Activated naive CD4-positive, alpha-beta T cell treated with anti-CD3 and anti-CD28 coated beads, Interleukin-2, amount 50 U/mL, for 24 hours (primary cell): ENCODE data around the gene NLGN1.

Experiments
- H3K27ac Mint-ChIP-seq: one replicate; pipeline ENCODE4 v1.8.0; 2021; ENCODE audit warnings: mild to moderate bottlenecking, mixed read lengths
- H3K27me3 Mint-ChIP-seq: one replicate; pipeline ENCODE4 v1.8.0; 2021; ENCODE audit warnings: mixed read lengths
- H3K36me3 Mint-ChIP-seq: one replicate; pipeline ENCODE4 v1.8.0; 2021; ENCODE audit warnings: mixed read lengths
- H3K4me1 Mint-ChIP-seq: one replicate; pipeline ENCODE4 v1.8.0; 2021; ENCODE audit warnings: mixed read lengths
- H3K4me3 Mint-ChIP-seq: one replicate; pipeline ENCODE4 v1.8.0; 2021; ENCODE audit warnings: mild to moderate bottlenecking, mixed read lengths
- H3K9me3 Mint-ChIP-seq: one replicate; pipeline ENCODE4 v1.8.0; 2021; ENCODE audit warnings: mixed read lengths

The NLGN1 gene

DNA sequence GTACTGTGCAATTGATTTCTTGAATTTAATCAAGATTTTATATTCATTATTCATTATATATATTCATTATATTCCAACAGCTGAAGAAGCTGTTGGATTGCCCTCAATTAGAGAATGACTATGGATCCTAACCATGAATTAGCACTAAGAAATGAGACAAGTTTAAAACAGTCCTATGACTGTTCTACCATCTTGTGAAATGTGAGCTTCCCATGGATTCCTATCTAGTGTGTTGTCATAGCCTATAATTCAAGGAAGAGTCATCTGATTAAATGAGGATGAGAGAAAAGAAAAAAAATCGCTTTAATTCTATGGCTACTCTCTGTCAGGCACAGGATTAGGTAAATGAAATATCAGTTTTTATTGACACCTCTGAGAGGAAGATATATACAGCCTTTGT is 765.0 kb downstream of the NLGN1 start:
- peaks cover 19% of the 10 kb centered on the region for H3K9me3 Mint-ChIP-seq

DNA sequence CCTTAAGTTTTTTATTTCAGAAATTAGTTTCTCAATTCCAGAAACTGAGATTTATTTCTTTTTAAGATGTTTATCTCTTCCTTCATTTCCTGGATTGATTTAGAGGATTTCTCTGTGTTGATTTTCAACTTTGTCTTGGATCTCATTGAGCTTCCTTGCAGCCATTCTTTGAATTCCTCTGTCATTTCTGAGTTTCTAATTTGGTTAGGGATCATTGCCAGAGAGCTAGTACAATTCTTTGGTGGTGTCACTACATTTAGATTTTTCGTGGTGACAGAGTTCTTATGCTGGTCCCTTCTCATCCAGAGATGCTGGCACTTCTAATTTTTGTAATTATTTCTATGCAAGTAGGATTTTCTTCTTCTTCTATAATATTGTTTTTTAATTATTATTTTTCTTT is 770.5 kb downstream of the NLGN1 start:
- Mint-ChIP-seq H3K4me1 (no peaks in the 10 kb centered on the region), H3K27ac (no peak overlapping the region), H3K36me3 (no peaks in the 10 kb centered on the region), H3K4me3 (no peak overlapping the region), H3K27me3 (no peaks in the 10 kb centered on the region), H3K9me3 (peaks cover 17% of the 10 kb centered on the region)

More for the DNA sequence above, 765.0 kb downstream of the NLGN1 start:
- Mint-ChIP-seq H3K36me3 (no peaks in the 10 kb centered on the region), H3K27ac (no peak overlapping the region), H3K27me3 (no peaks in the 10 kb centered on the region), H3K4me3 (no peak overlapping the region), H3K4me1 (no peaks in the 10 kb centered on the region)

DNA sequence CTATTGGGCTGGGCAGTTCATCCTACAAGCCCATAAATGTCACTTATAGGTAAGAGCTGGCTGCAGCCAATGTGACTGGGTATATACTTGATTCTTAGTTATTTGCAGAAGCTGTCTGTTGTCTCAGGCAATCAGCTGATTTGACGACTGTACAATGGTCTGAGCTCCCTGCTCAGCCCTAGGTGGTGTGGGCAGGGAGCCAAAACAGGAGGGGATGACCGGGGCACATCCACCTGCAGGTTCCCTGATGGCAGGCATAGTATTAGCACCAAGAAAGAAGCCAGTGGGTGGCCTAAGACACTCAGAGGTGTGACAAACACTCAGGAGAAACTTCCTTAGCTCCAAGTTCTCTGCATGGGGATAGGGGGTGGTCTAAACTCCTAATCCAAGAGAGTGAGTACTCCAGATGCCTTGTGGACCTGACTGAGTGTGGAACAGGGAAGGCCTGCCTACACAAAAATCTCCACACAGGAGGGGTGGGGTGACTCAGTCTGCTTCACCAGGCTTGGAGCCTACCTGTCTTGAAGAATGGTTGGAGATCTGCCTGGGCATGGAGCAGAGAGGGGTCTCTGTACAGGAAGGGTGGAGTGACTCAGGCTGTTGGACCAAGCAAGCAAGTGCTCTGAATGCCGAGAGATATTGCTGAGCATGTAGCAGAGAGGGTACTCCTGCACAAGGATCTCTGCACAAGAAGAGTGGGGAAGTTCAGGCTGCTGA is 771.2 kb downstream of the NLGN1 start:
- Mint-ChIP-seq H3K27ac (no peak overlapping the region), H3K9me3 (peaks cover 24% of the 10 kb centered on the region), H3K4me3 (no peak overlapping the region), H3K36me3 (no peaks in the 10 kb centered on the region), H3K27me3 (no peaks in the 10 kb centered on the region), H3K4me1 (no peaks in the 10 kb centered on the region)

DNA sequence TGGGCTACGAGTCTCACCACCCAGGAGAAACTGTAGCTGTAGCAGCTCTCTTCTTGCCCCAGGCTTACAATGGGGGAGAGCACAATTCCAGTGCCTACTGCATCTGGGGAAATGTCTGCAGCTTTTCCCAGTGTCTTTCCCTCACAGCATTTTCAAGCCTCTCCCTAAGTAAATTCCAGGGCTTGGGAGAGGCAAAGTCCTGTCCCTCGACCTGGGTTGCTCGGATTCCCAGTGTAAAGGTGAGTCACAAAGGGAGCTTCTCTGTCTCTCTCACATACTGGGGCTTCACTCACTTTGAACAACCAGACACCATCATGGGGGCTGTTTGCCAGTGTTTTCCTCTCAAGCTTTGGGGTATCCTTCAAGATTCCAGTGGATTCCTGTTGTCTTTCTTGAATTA is 772.2 kb downstream of the NLGN1 start:
- Mint-ChIP-seq H3K27ac (no peak overlapping the region), H3K4me3 (no peak overlapping the region), H3K36me3 (no peaks in the 10 kb centered on the region), H3K4me1 (no peaks in the 10 kb centered on the region), H3K27me3 (no peaks in the 10 kb centered on the region), H3K9me3 (peaks cover 24% of the 10 kb centered on the region)

DNA sequence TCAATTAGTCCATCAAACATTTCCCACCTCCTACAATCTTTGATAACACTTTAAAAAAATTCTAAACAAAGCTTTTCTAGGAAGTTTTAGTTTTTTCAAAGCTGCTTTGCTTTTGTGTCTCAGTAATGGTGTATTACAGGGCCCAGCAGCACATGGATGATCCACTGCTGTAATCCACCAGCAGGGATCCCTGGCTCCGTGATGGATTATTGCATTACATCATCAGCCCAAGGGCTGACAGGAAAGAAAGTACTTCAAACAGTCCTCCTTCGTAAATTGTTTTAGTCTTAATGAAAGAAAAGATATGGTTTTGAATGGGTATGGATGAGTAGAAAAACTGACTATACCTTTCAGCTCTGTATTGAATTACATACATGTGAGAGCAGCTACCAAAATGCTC is 772.7 kb downstream of the NLGN1 start:
- no peaks in the 10 kb centered on the region for H3K36me3 Mint-ChIP-seq
- no peaks in the 10 kb centered on the region for H3K4me1 Mint-ChIP-seq
- H3K27ac Mint-ChIP-seq: no peak overlapping the region
- H3K9me3 Mint-ChIP-seq: peaks cover 24% of the 10 kb centered on the region
- H3K27me3 Mint-ChIP-seq: no peaks in the 10 kb centered on the region
- no peak overlapping the region for H3K4me3 Mint-ChIP-seq

DNA sequence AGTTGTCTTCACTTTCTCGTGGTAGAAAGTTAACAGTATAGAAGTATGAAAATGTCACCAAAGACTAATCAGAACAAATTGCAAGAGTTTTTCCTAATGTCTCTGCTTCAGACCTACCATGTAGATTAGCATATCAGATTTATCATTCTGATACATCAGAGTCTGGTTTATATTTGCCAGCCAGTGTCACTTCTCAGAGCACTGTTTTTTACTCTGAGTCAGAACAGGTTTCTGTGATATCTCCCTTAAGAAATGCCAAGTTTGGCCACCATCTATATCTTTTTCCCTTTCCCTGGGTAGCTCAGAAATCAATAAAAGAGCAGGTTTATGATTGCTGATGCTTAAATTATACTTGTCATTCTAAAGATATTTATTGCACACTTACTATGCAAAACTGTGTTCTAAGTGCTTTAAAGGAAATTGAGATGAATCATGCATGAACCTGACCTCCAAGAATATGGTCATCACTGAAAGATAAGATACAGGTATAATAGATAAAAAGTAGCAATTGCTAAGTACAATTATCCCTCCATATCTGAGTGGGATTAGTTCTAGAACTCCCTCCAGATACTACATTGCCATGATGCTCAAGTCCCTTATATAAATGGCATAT is 788.9 kb downstream of the NLGN1 start:
- H3K27ac Mint-ChIP-seq: no peak overlapping the region

DNA sequence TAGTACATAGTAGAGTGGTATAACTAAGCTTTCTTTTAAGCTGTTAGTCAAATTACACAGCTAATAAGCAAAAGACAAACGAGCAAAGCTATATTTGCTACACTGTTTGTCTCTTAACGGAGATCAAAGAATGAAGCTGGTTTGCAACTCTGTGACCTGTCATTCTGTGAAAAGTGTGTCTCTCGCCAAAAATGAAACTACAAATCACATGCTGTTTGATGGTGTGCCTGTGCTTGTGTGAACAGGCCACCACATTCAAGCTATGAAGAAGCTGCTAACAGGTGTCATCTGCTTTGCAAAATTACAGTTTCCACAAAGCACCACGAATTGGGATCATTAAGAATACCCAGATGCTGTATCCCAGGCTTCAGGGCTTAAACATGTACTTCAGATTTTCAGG is 793.8 kb downstream of the NLGN1 start:
- H3K4me3 Mint-ChIP-seq: no peak overlapping the region
- no peak overlapping the region for H3K27ac Mint-ChIP-seq
- H3K4me1 Mint-ChIP-seq: no peaks in the 10 kb centered on the region
- no peaks in the 10 kb centered on the region for H3K9me3 Mint-ChIP-seq
- H3K27me3 Mint-ChIP-seq: no peaks in the 10 kb centered on the region
- no peaks in the 10 kb centered on the region for H3K36me3 Mint-ChIP-seq

More for the DNA sequence above, 788.9 kb downstream of the NLGN1 start:
- no peaks in the 10 kb centered on the region for H3K36me3 Mint-ChIP-seq
- H3K4me1 Mint-ChIP-seq: no peaks in the 10 kb centered on the region
- no peaks in the 10 kb centered on the region for H3K27me3 Mint-ChIP-seq
- no peaks in the 10 kb centered on the region for H3K9me3 Mint-ChIP-seq
- no peak overlapping the region for H3K4me3 Mint-ChIP-seq

DNA sequence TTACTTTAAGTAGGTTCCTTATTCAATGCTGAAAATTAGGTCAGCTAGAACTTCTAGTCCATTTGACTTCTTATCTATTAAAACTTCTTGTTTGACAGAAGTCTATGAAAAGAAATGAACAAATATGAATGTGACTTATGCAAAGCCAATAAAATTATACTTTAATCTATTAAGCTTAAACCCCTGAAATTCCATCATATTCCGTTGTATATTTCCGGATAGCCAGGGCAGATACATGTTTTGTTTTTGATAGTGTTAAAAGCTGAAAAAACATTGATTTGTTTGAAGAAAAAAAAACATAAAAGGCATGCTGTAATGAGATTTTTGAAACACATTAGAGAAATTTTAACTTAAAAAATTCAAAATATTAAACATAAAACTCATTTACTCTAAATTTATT is 794.4 kb downstream of the NLGN1 start:
- no peaks in the 10 kb centered on the region for H3K4me1 Mint-ChIP-seq
- no peaks in the 10 kb centered on the region for H3K9me3 Mint-ChIP-seq
- H3K4me3 Mint-ChIP-seq: no peak overlapping the region
- no peak overlapping the region for H3K27ac Mint-ChIP-seq
- H3K36me3 Mint-ChIP-seq: no peaks in the 10 kb centered on the region
- no peaks in the 10 kb centered on the region for H3K27me3 Mint-ChIP-seq

DNA sequence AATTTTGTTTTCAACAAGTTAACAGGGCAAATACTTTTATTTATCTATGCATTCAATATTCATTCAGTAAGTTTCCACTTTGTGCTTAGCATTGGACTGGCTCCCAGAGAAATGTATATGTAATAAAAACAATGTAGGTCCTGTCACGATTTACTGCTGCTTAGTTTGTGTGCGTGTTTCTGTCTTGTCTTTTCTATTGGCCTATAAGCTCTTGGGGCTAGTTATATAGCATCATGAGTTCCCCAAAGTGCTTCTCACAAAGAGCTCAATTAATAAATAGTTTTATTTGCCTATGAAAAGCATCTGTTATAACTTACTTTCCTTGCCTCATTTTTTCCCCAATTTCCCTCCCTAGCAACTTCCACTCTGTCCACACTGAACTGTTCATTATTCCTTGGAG is 794.9 kb downstream of the NLGN1 start:
- Mint-ChIP-seq H3K4me3 (no peak overlapping the region), H3K36me3 (no peaks in the 10 kb centered on the region), H3K4me1 (no peaks in the 10 kb centered on the region), H3K27me3 (no peaks in the 10 kb centered on the region), H3K27ac (no peak overlapping the region), H3K9me3 (no peaks in the 10 kb centered on the region)

DNA sequence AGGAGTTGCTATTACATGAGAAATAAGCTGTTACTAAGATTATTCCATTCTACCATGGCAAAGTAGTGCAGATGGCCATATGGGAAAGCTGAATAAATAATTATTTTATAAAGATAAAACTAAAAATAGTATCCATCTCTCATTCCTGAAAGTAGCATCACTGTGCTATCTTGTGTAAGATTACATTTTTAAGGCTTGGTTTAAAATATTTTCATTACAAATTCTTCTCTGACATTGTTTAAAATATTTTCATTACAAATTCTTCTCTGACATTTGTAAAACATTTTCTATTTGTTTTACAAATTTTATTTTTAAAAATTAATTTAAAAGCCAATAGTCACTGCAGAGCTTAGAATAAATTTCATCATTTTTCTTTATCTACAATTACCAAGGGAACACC is 796.1 kb downstream of the NLGN1 start:
- no peaks in the 10 kb centered on the region for H3K36me3 Mint-ChIP-seq
- no peaks in the 10 kb centered on the region for H3K9me3 Mint-ChIP-seq
- H3K27me3 Mint-ChIP-seq: no peaks in the 10 kb centered on the region
- no peaks in the 10 kb centered on the region for H3K4me1 Mint-ChIP-seq
- H3K27ac Mint-ChIP-seq: no peak overlapping the region
- no peak overlapping the region for H3K4me3 Mint-ChIP-seq

DNA sequence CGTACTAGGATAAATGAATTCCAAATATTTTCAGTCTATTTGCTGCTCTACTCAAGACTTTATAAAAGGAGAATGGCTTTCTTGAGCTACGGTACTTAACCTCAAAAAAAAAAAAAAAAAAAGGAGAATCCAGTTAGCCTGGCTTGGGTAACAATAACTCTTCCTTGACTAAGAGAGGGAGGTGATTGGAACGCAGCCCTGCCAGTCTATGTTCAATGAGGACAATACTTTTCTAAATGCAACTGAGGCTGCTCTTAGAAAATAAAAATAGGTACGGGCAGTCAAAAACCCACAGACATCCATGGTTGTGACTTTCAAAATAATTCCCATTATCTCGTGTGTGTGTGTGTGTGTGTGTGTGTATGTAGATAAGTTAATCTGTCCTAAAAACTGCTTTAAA is 799.9 kb downstream of the NLGN1 start:
- no peaks in the 10 kb centered on the region for H3K27me3 Mint-ChIP-seq
- H3K36me3 Mint-ChIP-seq: no peaks in the 10 kb centered on the region

DNA sequence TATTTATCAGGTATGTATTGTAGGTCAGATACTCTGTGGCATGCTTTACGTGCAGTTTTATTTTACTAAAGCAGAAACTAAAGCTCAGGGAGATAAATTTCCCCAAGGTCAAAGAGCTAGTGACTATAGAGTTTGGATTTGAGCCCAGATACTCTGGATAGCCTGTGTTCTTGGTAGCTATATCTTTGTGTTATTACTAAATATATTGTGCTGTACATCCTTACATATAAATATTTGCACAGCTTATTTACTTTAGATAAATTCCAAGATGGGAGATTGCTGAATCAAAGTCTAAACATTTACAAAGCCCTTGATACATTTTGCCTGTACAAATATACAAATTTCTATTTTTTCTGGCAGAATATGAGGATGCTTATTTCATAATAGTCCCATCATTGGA is 800.7 kb downstream of the NLGN1 start:
- Mint-ChIP-seq H3K27me3 (no peaks in the 10 kb centered on the region), H3K4me1 (no peaks in the 10 kb centered on the region), H3K27ac (no peak overlapping the region), H3K36me3 (no peaks in the 10 kb centered on the region), H3K9me3 (no peaks in the 10 kb centered on the region), H3K4me3 (no peak overlapping the region)

More for the DNA sequence above, 799.9 kb downstream of the NLGN1 start:
- Mint-ChIP-seq H3K4me3 (no peak overlapping the region), H3K4me1 (no peaks in the 10 kb centered on the region), H3K27ac (no peak overlapping the region), H3K9me3 (no peaks in the 10 kb centered on the region)

DNA sequence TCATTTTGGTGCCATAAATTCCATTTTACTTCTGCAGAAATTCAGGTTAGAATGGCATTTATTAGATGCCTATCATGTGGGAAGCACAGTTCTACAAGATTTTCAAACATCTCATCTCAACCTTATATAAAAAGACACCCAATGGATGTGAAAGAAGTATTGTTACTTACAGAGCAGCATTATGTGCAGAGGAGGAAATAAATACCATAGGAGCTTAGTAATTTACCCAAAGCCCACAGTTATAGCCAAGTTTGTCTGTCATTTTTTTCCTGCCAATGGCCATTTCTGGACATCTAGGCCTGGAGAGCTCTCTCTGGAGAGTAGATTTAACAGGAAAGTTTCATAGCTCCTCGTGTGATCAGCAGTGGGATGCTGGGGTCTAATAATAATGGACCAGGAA is 802.2 kb downstream of the NLGN1 start:
- Mint-ChIP-seq H3K27ac (no peak overlapping the region), H3K4me3 (no peak overlapping the region), H3K9me3 (no peaks in the 10 kb centered on the region), H3K36me3 (no peaks in the 10 kb centered on the region), H3K27me3 (no peaks in the 10 kb centered on the region), H3K4me1 (no peaks in the 10 kb centered on the region)

DNA sequence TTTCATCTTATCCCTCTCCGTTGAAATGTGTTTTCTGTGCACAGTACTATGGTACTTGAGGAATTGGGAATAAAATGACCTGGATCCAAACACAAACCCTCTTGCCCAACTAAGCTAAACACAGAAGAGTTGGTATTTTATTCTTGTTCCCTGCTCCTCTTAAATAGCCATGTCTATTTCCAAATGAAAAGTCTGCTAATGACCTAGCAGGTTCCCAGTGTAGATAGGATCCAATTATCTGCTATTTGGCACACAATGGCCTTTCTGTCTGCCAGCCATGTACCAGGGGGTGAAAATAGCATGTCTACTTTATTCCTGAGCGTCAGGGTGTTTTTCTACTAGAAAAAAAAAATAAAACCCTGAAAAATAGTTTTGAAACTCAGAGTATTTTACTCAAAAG is 804.6 kb downstream of the NLGN1 start:
- H3K27ac Mint-ChIP-seq: no peak overlapping the region
- H3K9me3 Mint-ChIP-seq: no peaks in the 10 kb centered on the region
- no peak overlapping the region for H3K4me3 Mint-ChIP-seq
- no peaks in the 10 kb centered on the region for H3K27me3 Mint-ChIP-seq
- no peaks in the 10 kb centered on the region for H3K36me3 Mint-ChIP-seq
- no peaks in the 10 kb centered on the region for H3K4me1 Mint-ChIP-seq

DNA sequence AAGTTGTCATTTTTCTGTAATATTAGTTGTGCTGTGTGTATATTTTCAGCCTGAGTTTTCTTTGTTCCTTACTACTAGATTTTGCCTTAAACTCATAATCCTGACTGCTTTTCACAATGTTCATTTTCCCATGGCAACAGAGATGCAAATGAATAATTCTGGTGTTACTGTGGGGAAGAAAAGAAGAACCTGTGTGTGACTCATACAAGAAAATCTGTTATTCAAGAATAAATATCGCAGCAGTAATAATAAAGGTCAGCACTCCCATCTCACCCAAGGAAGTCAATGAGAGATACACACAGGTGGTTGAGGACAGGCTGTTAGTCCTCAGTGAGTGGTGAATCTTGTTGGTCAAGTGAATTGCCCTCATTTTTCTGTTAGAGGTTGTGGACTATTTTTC is 805.0 kb downstream of the NLGN1 start:
- Mint-ChIP-seq H3K4me3 (no peak overlapping the region), H3K36me3 (no peaks in the 10 kb centered on the region), H3K4me1 (no peaks in the 10 kb centered on the region), H3K9me3 (no peaks in the 10 kb centered on the region), H3K27me3 (no peaks in the 10 kb centered on the region), H3K27ac (no peak overlapping the region)

DNA sequence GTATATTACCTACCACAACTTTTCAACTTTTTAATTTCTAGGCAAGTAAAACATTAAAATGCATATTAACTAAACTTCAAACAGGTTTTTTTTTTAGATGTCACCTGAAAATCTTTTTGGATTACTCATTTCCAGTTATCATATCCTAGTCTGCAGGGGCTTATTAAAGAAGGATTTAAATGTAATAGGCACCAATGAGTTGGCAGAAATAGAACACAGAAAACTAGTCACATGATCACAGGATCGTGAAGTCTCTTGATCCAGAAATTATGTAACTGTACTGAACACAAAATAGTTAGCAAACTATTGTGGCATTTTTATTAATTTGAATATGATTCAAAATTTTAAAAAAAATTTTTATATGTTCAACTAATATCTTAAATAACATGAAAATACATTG is 807.2 kb downstream of the NLGN1 start:
- no peaks in the 10 kb centered on the region for H3K36me3 Mint-ChIP-seq
- no peak overlapping the region for H3K27ac Mint-ChIP-seq
- no peaks in the 10 kb centered on the region for H3K9me3 Mint-ChIP-seq
- H3K4me3 Mint-ChIP-seq: no peak overlapping the region
- no peaks in the 10 kb centered on the region for H3K27me3 Mint-ChIP-seq
- no peaks in the 10 kb centered on the region for H3K4me1 Mint-ChIP-seq
